ENCODE data around the gene RANGRF.

GRCh38 chr17:8264320-8264719, 24.1 kb upstream of the RANGRF start:
- TF ChIP-seq CTCF (IDR thresholded peaks at IDR 0.05) (no peak), POLR2A (IDR thresholded peaks at IDR 0.05) (no peak)
